Stimulated activated CD8-positive, alpha-beta memory T cell treated with anti-CD3 and anti-CD28 coated beads, Interleukin-12 subunit alpha, Interleukin-12 subunit beta, amount 100 ng/mL, for 1 hour (primary cell): Measurements from ENCODE around the gene NET1.

Source experiments
- DNase-seq: peaks from one replicate; pipeline ENCODE4 v3.0.0-alpha.2; 2020; ENCODE audit warnings: low read depth

NET1 gene

DNA sequence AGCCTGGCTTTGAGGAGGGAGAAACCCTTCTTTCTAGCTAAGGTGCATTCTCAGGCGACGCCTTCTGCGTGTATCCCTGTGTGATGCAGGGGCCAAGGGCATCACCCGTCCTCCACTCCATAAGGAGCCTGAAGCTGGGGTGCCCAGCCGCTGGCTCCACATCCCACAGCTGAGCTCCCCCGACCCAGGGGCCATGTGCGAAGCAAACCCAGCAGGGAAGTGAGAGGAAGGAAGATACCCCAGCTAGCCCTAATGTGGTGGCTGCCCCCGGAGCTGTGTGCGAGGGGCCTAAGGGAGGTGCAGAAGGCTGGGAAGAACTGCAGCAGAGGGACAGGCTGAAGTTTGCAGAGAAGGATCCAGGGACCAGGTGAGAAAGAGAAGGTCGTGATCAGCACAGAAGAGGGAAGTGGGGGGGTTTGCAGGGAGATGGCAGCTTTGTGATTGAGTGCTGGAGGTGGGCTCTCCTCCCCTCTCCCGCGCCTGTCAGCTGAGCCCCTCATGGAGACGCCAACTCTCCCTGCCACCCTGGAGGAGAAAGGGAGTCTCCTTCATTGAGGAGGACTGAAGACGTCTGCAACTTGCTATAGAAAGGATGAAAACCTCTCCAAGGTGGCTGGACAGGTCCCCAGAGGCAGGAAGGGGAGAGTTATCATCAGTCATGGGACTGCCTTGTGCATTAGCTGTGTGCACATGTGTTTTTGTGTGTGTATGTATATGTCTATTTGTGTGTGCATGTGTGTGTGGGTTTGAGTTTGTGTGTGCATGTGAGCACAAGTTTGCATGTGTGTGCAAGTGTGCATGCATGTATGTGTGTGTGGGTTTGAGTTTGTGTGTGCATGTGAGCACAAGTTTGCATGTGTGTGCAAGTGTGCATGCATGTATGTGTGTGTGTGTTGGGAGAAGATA, 90.5 kb downstream of the NET1 start:
- DNase-seq: no peak

DNA sequence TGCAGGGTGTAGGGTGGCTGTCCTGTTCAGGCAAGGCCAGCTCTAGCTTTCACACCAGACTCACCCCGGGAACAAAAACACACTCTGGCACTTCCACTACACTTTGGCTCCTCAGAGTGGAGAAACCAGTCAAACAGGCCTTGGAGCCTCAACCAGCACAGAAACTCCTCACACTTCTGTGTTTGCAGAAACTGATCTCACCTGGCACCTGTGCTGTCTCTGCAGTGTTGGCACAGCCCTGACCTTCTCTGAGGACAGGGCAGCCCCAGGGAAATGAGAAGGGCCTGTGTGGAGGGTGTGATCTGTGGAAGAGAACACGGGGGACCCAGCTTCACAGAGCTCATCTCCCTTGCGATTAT, 91.1 kb downstream of the NET1 start:
- no peak for DNase-seq

DNA sequence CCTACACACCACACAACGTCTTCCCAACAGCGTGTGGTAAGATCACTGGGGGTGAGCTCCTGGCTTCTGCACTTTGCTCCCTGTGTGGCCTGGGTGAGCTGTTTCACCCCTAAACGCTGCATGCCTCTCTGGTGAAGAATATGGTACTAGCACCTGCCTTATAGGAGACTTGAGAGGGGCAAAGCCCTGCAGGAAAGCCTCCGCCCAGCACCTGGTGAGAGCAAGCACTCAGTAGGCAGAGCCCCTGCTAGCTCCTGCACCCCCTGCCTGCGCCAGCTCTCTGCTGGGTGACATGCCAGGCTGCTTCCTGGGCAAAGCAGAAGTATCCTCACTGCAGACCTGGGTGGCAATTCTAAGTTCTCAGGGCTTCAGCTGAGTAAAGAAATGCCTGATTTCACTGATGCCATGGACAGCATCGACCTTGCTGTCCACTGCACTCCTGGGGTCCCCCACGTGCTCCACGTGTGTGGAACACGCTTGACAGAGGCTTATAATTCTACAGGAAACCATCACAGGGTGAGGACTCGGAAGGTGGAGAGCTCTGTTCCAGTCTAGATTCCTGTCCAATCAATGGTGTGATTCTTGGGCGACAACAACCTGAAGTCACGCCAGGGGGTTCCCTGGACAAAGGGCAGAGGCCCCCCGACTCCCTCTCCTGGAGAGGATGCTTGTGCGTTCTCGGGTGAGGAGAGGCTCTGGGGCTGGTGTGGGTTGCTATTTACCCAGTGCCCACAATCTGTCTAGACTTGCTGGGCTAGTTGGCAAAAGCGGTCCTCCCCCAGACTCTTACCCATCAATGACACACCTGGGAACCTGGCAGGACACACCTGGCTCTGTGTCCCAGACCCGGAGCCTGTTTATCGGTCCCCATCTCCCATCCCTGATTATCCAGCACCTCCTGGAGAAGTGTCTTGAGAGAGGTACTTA, 92.1 kb downstream of the NET1 start:
- DNase-seq: no peak

DNA sequence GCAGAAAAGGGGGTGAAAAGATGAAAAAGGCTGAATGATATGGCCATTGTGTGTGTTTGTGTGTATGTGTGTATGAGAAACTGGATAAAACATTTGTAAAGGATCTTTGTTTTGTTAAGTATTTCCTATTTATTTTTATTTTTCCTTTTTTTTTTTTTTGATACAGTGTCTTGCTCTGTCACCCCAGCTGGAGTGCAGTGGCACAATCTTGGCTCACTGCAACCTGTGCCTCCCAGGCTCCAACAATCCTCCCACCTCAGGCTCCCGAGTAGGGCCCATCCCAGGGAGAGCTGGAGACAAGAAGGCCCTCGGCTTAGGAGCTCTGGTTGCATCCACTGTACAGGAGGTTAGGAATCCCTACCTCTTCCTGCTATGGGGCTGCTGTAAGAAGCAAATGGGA, 93.9 kb downstream of the NET1 start:
- DNase-seq: no peak

DNA sequence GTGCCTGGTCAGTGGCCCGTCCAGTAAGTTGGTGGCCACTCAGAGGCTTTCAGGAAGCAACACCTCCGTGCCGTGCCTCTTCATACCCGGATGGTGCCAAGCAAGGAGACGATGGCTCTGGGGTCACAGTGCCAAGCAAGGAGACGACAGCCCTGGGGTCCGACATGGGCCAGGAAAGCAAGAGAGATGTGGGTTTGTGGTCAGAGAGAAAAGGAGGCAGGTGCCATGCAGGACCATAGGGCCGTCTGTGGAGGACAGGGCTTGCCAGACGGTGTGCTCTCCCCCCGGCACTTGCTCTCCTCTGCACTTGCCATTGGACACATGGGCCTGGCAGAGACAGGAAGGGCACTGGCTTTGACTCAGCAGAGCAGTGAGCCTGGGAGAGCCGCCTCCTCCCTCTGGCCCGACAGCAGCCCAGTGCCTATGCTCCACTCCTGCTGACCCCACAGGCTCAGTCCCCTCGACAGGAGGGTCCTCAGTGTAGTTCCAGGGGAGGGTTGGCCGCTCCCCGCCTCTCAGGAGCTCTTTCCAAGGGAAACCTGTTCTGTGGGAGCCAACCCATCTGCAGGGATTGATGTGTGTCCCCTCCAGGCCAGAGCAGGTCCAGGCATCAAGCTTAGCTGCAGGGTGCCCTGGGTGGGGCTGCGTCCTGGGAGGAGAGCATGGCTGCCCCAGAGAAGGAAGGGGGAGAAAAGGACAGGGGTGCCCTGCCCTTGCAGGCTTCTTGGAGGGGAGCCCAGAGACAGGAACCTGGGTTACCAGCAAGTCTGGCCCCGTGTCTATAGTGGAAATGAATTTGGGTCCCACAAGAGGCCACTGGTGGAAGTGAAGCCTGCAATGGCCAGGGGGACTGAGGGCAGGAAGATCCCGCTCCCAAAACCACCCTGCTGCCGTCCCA, 94.6 kb downstream of the NET1 start:
- no peak for DNase-seq

DNA sequence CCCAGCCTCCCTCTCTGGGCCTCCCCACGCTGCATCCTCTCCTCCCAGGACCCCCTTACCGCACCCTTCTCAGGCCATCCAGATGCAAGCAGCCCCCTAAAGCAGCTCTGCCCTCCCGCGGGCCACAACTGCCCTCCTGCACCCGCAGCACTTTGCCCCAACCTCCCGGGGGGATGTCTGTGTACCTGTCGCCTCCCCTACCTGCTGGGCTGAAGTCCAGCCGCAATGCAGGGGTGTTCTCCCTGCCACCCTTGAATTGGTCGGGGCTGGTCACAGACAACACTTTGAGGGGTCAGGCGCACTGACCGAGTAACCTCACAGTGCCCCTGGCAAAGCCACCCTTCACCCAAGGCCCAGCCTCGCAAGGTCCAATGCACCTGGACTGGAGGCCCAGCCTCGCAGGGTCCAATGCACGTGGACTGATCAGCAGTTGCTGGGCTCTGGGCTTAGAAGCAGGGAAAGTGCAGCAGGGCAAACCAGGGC, 95.3 kb downstream of the NET1 start:
- DNase-seq: no peak

DNA sequence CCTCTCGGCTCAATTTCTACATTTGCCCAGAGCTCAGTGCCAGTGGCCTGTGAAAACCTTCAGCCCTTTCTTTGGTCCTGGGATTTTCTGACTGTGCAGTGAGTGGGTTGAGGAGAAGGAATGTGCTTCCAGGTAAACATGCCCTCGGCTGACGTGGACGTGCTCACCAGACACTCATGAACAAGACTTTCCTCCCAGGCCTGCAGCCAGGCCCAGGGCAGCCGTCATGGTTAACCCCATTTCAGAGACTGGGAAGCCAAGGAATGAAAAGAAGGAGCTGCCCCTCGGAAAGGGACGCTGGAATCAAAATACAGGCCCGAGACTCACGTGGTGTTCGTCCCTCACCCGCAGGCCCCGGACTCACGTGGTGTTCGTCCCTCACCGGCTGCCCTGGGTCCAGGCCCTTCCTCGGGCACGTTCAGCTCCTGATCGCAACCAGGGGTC, 95.8 kb downstream of the NET1 start:
- no peak for DNase-seq
